HepG2 (cell line): ENCODE results near the gene ANKRD6. TPM values are rescaled to one million over a fixed set of nuclear protein-coding genes. Genes with fewer than 3 reads are reported as not detected.

Source experiments
- ATAC-seq: fragments of 200-7000 bp; cut with Tn5 transposase; 3 replicates; pipeline ENCODE4 v1.9.1; 2020; ENCODE audit warnings: mild to moderate bottlenecking, moderate library complexity
- BruUV-seq: library from RNA; stranded (reverse); fragments of 400-500 nt; replicated peaks from 2 replicates; lab custom pipeline; 2021; lab: Mats Ljungman, UMichigan
- CTCF ChIA-PET: fragments of 300-600 bp; formaldehyde crosslinking; extraction: SDS; loops from one replicate; lab custom pipeline; 2021; ENCODE audit warnings: low total read pairs, inconsistent platforms, low intra/inter-chr PET ratio; lab: Yijun Ruan, JAX
- POLR2A ChIA-PET: fragments of 350-600 bp; sonication (Branson Sonifier 250); formaldehyde crosslinking; loops from one replicate; lab custom pipeline; 2020; ENCODE audit warnings: antibody characterized with exemption, inconsistent platforms; lab: Yijun Ruan, JAX
- DNase-seq: peaks from one replicate; pipeline ENCODE4 v3.0.0-alpha.2; 2015; ENCODE audit warnings: low spot score
- FAIRE-seq: peaks from 3 replicates; lab custom pipeline; 2011; peaks lifted over from hg19 to GRCh38; lab: Jason Lieb, UNC
- H2AFZ ChIP-seq: one replicate; pipeline ENCODE4 v1.6.1; 2011; ENCODE audit warnings: low read length, inconsistent platforms
- H3K27ac ChIP-seq: fragments of 300-600 bp; 3 replicates; pipeline ENCODE4 v1.8.0; 2011; ENCODE audit warnings: mixed run types, mild to moderate bottlenecking, mixed read lengths, low read length, inconsistent platforms; ENCODE audit not compliant: insufficient read depth; ENCODE audit errors: extremely low read length
- H3K27me3 ChIP-seq, 2 experiments: fragments of 200-600 bp in 1 of 2; 2 replicates in 1 of 2; 3 replicates in 1 of 2; pipeline versions ENCODE4 v1.6.0 to v1.8.0; 2011; ENCODE audit warnings: low read length in 2 of 2, mild to moderate bottlenecking in 2 of 2, moderate library complexity in 2 of 2, inconsistent platforms in 1 of 2; ENCODE audit not compliant: insufficient read depth in 2 of 2, control insufficient read depth in 1 of 2
- H3K36me3 ChIP-seq, 2 experiments: fragments of 200-600 bp in 1 of 2; replicated peaks in 1 of 2; 2 replicates in 1 of 2; 3 replicates in 1 of 2; pipeline versions ENCODE4 v1.5.1 to v1.8.0; 2011; ENCODE audit warnings: low read length in 2 of 2, inconsistent platforms in 1 of 2; ENCODE audit not compliant: insufficient read depth in 2 of 2, control insufficient read depth in 1 of 2
- H3K4me1 ChIP-seq: 2 replicates; pipeline ENCODE4 v1.5.1; 2012; ENCODE audit warnings: low read length, inconsistent platforms; ENCODE audit not compliant: insufficient read depth
- H3K4me2 ChIP-seq: 2 replicates; pipeline ENCODE4 v1.6.0; 2011; ENCODE audit warnings: low read depth, low read length, inconsistent platforms
- H3K4me3 ChIP-seq, 3 experiments: fragments of 200-600 bp in 1 of 3; sonication (generic), shearing (Covaris generic) in 1 of 3; replicated peaks in 1 of 3; 2 replicates each; pipeline ENCODE4 v1.5.1; 2011 to 2016; ENCODE audit warnings: low read length in 3 of 3, inconsistent platforms in 2 of 3, low read depth in 2 of 3, mild to moderate bottlenecking in 2 of 3, control low read depth in 1 of 3, mixed read lengths in 1 of 3; ENCODE audit not compliant: insufficient read depth in 1 of 3
- H3K79me2 ChIP-seq: one replicate; pipeline ENCODE4 v1.6.1; 2011; ENCODE audit warnings: low read length, inconsistent platforms; ENCODE audit not compliant: insufficient read depth
- H3K9ac ChIP-seq: 2 replicates; pipeline ENCODE4 v1.6.0; 2011; ENCODE audit warnings: mild to moderate bottlenecking, low read depth, low read length, inconsistent platforms; ENCODE audit not compliant: insufficient read depth
- H3K9me3 ChIP-seq: 2 replicates; pipeline ENCODE4 v1.5.1; 2012; ENCODE audit warnings: mild to moderate bottlenecking, low read length
- H4K20me1 ChIP-seq: 2 replicates; pipeline ENCODE4 v1.6.0; 2011; ENCODE audit warnings: inconsistent platforms, mild to moderate bottlenecking, low read length, moderate library complexity; ENCODE audit not compliant: insufficient read depth
- BRD4 ChIP-seq: sonication (generic); formaldehyde crosslinking; IDR thresholded peaks from 2 replicates; pipeline ENCODE4 v1.4.0; 2020; ENCODE audit warnings: missing genetic modification reagents
- KDM5B ChIP-seq: sonication (generic); formaldehyde crosslinking; IDR thresholded peaks from 2 replicates; pipeline ENCODE4 v1.4.0; 2020; ENCODE audit warnings: missing genetic modification reagents, mild to moderate bottlenecking, borderline replicate concordance
- PHF21A ChIP-seq: sonication (generic); formaldehyde crosslinking; IDR thresholded peaks from 2 replicates; pipeline ENCODE4 v1.5.0; 2020; ENCODE audit warnings: mild to moderate bottlenecking, missing genetic modification reagents
- SAP130 ChIP-seq: IDR thresholded peaks from 2 replicates; pipeline ENCODE4 v1.6.1; 2016; ENCODE audit warnings: low read depth
- ZFY ChIP-seq: sonication (generic); formaldehyde crosslinking; IDR thresholded peaks from 2 replicates; pipeline ENCODE4 v1.4.0; 2020; ENCODE audit warnings: missing genetic modification reagents
- ZIK1 ChIP-seq: sonication (generic); formaldehyde crosslinking; IDR thresholded peaks from 2 replicates; pipeline ENCODE4 v1.5.0; 2020; ENCODE audit warnings: mild to moderate bottlenecking, low read depth, missing genetic modification reagents, borderline replicate concordance
- ZNF263 ChIP-seq: sonication (generic); formaldehyde crosslinking; IDR thresholded peaks from 2 replicates; pipeline ENCODE4 v1.4.0; 2020; ENCODE audit warnings: missing genetic modification reagents
- ZNF687 ChIP-seq: sonication (generic); formaldehyde crosslinking; IDR thresholded peaks from 2 replicates; pipeline ENCODE4 v1.5.1; 2020; ENCODE audit warnings: mild to moderate bottlenecking, missing genetic modification reagents, moderate library complexity
- ZNF784 ChIP-seq: sonication (generic); formaldehyde crosslinking; IDR thresholded peaks from 2 replicates; pipeline ENCODE4 v1.5.1; 2020; ENCODE audit warnings: missing genetic modification reagents, mild to moderate bottlenecking, borderline replicate concordance
- WGBS: methylation state at CpG from one replicate; pipeline ENCODE4 v1.1.6; 2017; ENCODE audit warnings: low lambda C conversion rate; 5-methylcytosine and 5-hydroxymethylcytosine counted together
- in situ Hi-C: cut with HindIII; loops from 2 replicates; pipeline ENCODE4 v1.10.0; 2017; ENCODE audit warnings: low pct_unique_long_range_greater_than_20kb; ENCODE audit not compliant: extremely low pct_ligation_motif_present
- intact Hi-C: fragments of 100-400 bp; cut with micrococcal nuclease; formaldehyde crosslinking; loops from one replicate; pipeline ENCODE4 v1.10.0; 2022; ENCODE audit not compliant: unreplicated experiment
- polyA plus RNA-seq, 8 experiments: library from polyadenylated mRNA; depleted of rRNA in 3 of 8; stranded (reverse) in 7 of 8; unstranded in 1 of 8; fragments of >200 nt; fragmentation: Illumina TruSeq in 4 of 8; extraction: Trizol in 4 of 8; gene quantifications; 2 replicates each; pipeline versions ENCODE4 v1.2.1 to v1.2.3, GENCODE V29; 2011 to 2016; ENCODE audit warnings: low read depth in 4 of 8, missing spikeins in 1 of 8, mixed read lengths in 1 of 8; ENCODE audit not compliant: insufficient read depth in 1 of 8
- total RNA-seq, 5 experiments: library from RNA; depleted of rRNA; stranded (reverse); fragments of >200 nt; fragmentation: Illumina TruSeq; extraction: Trizol; gene quantifications; 2 replicates each; pipeline ENCODE4 v1.2.3, GENCODE V29; 2016; ENCODE audit warnings: low read depth in 1 of 5
- TF ChIP-seq, protein P1 (sequence below): sonication (generic); formaldehyde crosslinking; IDR thresholded peaks from 2 replicates; pipeline ENCODE4 v1.8.1; 2023; ENCODE audit warnings: mild to moderate bottlenecking, missing genetic modification reagents
- TF ChIP-seq, protein P2 (sequence below): sonication (generic); formaldehyde crosslinking; IDR thresholded peaks from 2 replicates; pipeline ENCODE4 v1.4.0; 2020; ENCODE audit warnings: missing genetic modification reagents
- TF ChIP-seq, protein P3 (sequence below): IDR thresholded peaks from 2 replicates; pipeline ENCODE4 v1.6.1; 2012; ENCODE audit warnings: inconsistent platforms

The ANKRD6 gene
- total and polyA plus RNA-seq, 2 of the 13 experiments (the other 11 are each of a cell fraction or from before 2014, with no cell fraction given) = 0.18 to 0.36 TPM

DNA sequence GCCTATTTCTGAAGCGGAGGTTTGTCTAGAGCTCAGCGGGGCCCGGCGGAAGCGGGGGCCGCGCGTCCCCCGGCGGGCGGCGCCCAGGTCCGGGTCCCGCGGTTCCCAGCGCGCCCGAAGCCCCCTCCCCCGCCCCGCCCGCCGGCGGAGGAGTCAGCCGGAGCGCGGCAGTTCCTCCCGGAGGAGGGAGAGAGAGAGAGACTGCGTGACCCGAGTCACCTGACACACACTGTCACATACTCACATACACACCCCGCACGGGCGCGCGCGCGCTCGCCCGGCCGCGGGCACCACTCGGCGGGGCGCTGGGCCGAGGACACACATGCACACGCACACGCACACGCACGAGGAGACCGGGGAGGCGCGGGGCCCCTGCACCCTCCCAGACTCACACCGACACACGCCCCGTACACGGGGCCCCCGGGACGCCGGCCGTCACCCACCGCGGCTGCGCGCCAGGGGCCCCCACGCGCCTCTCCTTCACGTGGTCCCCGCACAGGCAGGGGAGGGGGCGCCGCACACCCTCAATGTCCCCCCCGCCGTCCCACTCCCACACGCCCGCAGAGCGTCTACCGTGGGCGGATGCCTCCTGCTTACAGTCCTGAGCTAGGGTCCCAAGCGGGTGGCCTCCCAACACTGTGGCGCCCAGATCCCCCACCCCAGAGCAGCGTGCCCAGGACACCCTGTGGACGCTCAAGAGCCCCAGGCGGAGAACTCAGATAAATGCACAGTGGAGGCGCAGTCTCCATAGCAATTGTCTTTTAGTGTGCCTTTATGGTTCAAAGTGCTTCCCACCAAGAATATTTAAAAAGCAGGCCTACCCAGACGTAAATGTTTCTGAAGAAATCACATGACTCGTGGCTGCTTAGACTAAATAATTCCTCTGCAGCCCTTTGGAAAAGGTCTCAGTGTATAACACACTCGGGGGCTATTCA is 20.6 kb upstream of the ANKRD6 start, which contains the start of gene RRAGD:
Gene RRAGD, minus strand, starts transcription at position 203 of the 935 bp plus-strand sequence. CDS start 280 bp downstream, outside the sequence.
- DNase-seq = no peak
- ATAC-seq = peak; percentile 50
- Histone ChIP-seq H2AFZ (no peak within 1 kb of the TSS), H3K9ac (no peak within 1 kb of the TSS), H4K20me1 (no peaks in the 10 kb centered on the region), H3K4me3 (peak within 1 kb of the TSS; percentile 60 to 72 (median 62); a peak in 5 of 6 replicates), H3K27me3 (peaks cover 1 to 51% of the 10 kb centered on the region in 2 experiments; a peak in 4 of 5 replicates), H3K4me2 (peak within 1 kb of the TSS; percentile 78), H3K4me1 (peaks cover 25% of the 10 kb centered on the region), H3K36me3 (no peaks in the 10 kb centered on the region), H3K27ac (no peak within 1 kb of the TSS), H3K9me3 (no peaks in the 10 kb centered on the region), H3K79me2 (no peaks in the 10 kb centered on the region)
- 2% methylated on average over 27 of the region's 85 CpGs for WGBS
- intact Hi-C loops (no loop called here), in situ Hi-C loops (no loop called here)
- FAIRE-seq = no peak
- ChIA-PET CTCF (no interaction called here), POLR2A (no interaction called here)
- BruUV-seq = no TSS peak
- peak; percentile 34 for TF ChIP-seq ZNF687 (CRISPR knock-in tag)
- 0 out of 2 replicates have a peak, but pooled peaks have one; percentile 26 for TF ChIP-seq PHF21A (CRISPR knock-in tag)
- TF ChIP-seq, protein P1, sequence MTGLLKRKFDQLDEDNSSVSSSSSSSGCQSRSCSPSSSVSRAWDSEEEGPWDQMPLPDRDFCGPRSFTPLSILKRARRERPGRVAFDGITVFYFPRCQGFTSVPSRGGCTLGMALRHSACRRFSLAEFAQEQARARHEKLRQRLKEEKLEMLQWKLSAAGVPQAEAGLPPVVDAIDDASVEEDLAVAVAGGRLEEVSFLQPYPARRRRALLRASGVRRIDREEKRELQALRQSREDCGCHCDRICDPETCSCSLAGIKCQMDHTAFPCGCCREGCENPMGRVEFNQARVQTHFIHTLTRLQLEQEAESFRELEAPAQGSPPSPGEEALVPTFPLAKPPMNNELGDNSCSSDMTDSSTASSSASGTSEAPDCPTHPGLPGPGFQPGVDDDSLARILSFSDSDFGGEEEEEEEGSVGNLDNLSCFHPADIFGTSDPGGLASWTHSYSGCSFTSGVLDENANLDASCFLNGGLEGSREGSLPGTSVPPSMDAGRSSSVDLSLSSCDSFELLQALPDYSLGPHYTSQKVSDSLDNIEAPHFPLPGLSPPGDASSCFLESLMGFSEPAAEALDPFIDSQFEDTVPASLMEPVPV (CRISPR knock-in tag) = peak; percentile 31; the same call in 1 of the 2 replicates
- 0 out of 2 replicates have a peak, but pooled peaks have one; percentile 28 for TF ChIP-seq ZFY (CRISPR knock-in tag)
- TF ChIP-seq ZNF263 = peak; percentile 73
- no peak for TF ChIP-seq ZNF784 (CRISPR knock-in tag)
- TF ChIP-seq BRD4 (CRISPR knock-in tag) = no peak
- TF ChIP-seq, protein P2, sequence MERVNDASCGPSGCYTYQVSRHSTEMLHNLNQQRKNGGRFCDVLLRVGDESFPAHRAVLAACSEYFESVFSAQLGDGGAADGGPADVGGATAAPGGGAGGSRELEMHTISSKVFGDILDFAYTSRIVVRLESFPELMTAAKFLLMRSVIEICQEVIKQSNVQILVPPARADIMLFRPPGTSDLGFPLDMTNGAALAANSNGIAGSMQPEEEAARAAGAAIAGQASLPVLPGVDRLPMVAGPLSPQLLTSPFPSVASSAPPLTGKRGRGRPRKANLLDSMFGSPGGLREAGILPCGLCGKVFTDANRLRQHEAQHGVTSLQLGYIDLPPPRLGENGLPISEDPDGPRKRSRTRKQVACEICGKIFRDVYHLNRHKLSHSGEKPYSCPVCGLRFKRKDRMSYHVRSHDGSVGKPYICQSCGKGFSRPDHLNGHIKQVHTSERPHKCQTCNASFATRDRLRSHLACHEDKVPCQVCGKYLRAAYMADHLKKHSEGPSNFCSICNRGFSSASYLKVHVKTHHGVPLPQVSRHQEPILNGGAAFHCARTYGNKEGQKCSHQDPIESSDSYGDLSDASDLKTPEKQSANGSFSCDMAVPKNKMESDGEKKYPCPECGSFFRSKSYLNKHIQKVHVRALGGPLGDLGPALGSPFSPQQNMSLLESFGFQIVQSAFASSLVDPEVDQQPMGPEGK (CRISPR knock-in tag) = peak; percentile 32; the same call in 1 of the 2 replicates
- TF ChIP-seq KDM5B (CRISPR knock-in tag) = no peak
- TF ChIP-seq SAP130 = 0 out of 2 replicates have a peak, but pooled peaks have one; percentile 9
- TF ChIP-seq, protein P3, sequence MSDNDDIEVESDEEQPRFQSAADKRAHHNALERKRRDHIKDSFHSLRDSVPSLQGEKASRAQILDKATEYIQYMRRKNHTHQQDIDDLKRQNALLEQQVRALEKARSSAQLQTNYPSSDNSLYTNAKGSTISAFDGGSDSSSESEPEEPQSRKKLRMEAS = peak; percentile 43; the same call in 1 of the 2 replicates
- no peak for TF ChIP-seq ZIK1 (CRISPR knock-in tag)
